HG02610 (cell line): ENCODE data around the gene RAP1GAP2.
"Not testable (repeated sequence)": the region's sequence is repeated elsewhere in the genome, so short reads cannot be mapped to it uniquely, and the experiment has no call there.

ENCODE experiments used
- ATAC-seq: cut with Tn5 transposase; IDR thresholded peaks from one replicate; pipeline ENCODE4 v1.9.1; 2021; ENCODE audit warnings: mild to moderate bottlenecking, moderate library complexity; ENCODE audit not compliant: unreplicated experiment

The RAP1GAP2 gene

GRCh38 chr17:2814049-2814448, 17.8 kb downstream of the RAP1GAP2 start:
- ATAC-seq, result peak; percentile 9

- ATAC-seq, result peak; percentile 44
Observed at GRCh38 chr17:2814481-2815341, 18.5 kb downstream of the RAP1GAP2 start.

DNA sequence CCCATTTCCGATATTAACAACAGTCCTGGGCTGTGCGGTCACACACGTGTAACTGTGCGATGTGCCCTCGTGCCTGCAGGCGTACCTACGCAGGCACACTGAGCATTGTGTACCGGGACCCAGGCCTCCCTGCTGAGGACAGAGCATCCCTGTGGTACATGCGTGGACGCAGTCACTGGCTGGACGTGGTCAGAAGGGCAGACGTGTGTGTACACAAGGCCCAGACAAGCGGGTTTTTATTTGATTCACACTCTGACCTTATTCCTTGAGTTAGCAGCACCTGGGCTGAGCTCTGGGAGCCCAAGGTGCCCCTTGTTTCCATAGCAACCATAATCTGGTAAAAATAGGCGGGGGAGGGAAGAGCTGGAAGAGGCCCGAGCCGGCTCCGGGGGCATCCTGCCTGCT, 19.5 kb downstream of the RAP1GAP2 start:
- no peak for ATAC-seq

- ATAC-seq, result no peak
Observed at GRCh38 chr17:2816688-2817087, 20.4 kb downstream of the RAP1GAP2 start.

- ATAC-seq, result not testable (repeated sequence)
Observed at GRCh38 chr17:2819294-2819693, 23.1 kb downstream of the RAP1GAP2 start.

DNA sequence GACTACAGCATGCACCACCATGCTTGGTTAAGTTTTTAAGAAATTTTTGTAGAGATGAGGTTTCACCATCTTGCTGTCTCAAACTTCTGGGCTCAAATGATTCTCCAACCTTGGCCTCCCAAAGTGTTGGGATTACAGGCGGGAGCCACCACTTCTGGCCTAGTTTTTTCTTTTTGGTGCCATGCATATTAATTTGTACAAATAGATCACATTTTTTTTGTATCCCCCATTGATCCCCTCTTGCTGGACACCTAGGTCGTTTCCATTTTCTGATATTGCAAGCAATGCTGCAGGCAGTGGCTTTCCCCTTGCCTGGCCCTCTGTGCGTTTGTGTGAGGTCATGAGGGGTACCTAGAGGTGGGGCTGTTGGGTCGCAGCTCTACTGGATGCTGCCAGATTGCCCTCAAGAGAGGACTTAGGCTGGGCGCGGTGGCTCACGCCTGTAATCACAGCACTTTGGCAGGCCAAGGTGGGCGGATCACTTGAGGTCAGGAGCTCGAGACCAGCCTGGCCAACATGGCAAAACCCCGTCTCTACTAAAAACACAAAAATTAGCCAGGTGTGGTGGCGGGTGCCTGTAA, 23.8 kb downstream of the RAP1GAP2 start:
- ATAC-seq, result no peak

- no peak for ATAC-seq
Observed at GRCh38 chr17:2821868-2822267, 25.6 kb downstream of the RAP1GAP2 start.

GRCh38 chr17:2822358-2822757, 26.1 kb downstream of the RAP1GAP2 start:
- ATAC-seq, result no peak

GRCh38 chr17:2825253-2825970, 29.2 kb downstream of the RAP1GAP2 start:
- ATAC-seq, result no peak

GRCh38 chr17:2828397-2829038, 32.3 kb downstream of the RAP1GAP2 start:
- ATAC-seq, result no peak

DNA sequence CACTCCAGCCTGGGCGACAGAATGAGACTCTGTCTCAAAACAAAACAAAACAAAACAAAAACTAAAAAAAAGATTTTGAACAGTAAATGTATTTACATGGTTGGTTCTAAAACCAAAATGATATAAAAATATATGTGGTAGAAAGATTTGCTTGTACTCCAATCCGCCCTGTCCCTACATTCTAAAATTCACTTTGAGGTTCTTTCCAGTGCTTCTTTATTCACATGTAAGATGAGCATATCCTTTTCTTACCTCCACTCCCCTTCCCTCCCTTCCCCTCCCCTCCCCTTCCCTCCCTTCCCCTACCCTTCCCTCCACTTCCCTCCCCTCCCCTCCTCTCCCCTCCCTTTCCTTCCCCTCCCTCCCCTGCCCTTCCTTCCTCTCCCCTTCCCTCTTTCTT, 34.4 kb downstream of the RAP1GAP2 start:
- no peak for ATAC-seq

- ATAC-seq, result no peak
Observed at GRCh38 chr17:2835780-2836179, 39.5 kb downstream of the RAP1GAP2 start.

GRCh38 chr17:2837147-2837561, 40.9 kb downstream of the RAP1GAP2 start:
- ATAC-seq, result peak; percentile 56

GRCh38 chr17:2841606-2842005, 45.4 kb downstream of the RAP1GAP2 start:
- no peak for ATAC-seq

DNA sequence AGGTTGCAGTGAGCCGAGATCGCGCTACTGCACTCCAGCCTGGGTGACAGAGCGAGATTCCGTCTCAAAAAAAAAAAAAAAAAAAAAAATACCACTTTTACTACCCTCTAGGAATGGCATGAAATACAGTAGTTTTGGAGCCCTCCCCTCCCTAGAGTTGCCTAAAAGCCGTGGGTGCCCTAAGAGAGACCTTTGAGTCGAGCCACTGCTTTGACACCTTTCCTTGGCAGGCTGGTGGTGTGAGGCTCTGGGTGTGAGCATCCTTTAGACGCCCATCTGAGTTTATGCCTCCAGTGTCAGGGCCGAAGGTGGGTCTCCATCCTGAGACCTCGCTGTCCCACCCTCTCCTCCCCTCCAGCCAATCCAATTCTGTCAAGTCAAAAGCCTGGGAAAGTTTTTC, 46.2 kb downstream of the RAP1GAP2 start:
- no peak for ATAC-seq

GRCh38 chr17:2844416-2844815, 48.2 kb downstream of the RAP1GAP2 start:
- ATAC-seq, result no peak

GRCh38 chr17:2847381-2848333, 51.4 kb downstream of the RAP1GAP2 start:
- no peak for ATAC-seq

GRCh38 chr17:2849327-2849670, 53.1 kb downstream of the RAP1GAP2 start:
- ATAC-seq, result no peak

GRCh38 chr17:2850991-2851390, 54.8 kb downstream of the RAP1GAP2 start:
- ATAC-seq, result no peak

- no peak for ATAC-seq
Observed at GRCh38 chr17:2851615-2852014, 55.4 kb downstream of the RAP1GAP2 start.
